ENCODE measurements around the gene DIO3.

The DIO3 gene

GRCh38 chr14:101600336-101600890, 39.1 kb downstream of the DIO3 start:
- no peak for DNase-seq

DNA sequence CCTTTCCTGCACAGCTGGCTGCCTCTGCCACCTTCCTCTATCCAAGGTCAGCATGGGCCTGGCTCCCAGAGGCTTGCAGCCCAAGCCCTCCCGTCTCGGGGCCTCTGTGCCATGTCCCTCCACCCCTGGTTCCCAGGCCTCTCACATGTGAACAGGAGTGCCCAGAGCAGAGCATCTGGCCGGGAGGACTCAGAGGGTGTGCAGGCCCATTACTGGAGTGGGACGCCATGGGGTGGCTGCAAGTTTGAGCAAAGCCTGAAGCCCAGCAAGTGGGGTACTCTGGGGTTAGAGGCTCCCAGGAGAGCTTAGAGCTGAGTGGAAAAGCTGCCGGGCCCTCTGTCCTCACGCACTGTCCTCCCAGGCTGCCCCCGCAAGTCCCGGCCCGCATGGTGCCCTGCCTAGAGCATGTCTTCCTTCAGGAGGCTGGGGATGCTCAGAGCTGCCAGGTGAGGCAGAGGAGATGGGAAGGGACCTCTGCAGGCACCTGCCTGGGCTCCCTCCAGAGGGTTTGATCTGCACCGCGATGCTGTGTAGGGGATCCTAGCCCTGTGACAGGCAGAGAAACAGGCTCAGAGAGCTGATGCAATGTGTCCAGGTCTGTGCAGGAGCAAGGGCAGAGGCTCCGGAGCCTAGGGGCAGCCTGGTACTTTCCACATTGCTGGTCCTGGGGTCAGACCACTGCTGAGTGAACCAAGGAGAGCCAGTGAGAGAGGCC, 39.8 kb downstream of the DIO3 start:
- no peak for DNase-seq

GRCh38 chr14:101601606-101602465, 40.5 kb downstream of the DIO3 start:
- no peak for DNase-seq

GRCh38 chr14:101602466-101602840, 41.2 kb downstream of the DIO3 start:
- no peak for DNase-seq

GRCh38 chr14:101603096-101603495, 41.8 kb downstream of the DIO3 start:
- no peak for DNase-seq

DNA sequence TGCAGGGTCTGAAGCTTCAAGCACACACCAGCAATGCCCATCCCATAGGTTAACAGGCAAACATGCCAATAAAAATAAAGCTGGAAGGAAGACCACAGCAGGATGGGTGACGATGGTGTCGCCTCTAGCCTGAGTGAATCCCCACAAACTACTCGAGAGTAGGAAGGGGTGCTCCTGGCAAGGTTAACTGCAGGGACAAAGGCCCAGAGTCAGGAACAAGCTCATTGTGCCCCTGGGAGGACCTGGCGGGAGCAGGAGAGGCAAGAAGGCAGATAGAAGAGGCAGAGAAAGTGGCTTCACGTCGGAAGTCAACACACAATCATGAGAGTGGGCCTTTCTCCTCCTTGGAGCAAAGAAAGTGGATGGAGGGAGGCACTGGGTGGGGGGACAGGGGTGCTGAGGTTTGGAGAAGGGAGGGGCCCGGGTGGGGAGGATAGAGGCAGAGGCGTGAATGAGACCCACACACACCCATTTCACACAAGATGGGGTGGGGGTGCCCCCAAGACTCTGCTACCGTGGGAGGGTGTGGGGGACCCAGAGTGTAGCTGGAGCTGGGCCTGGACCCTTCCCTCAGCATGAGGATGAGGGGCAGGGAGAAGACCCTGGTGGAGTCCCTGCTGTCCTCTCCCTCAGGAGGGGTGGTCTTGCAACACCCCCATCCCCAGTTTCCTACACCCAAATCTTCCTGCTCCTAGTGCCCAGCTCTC, 43.1 kb downstream of the DIO3 start:
- no peak for DNase-seq

- no peak for DNase-seq
Measured at GRCh38 chr14:101604935-101605780, 43.9 kb downstream of the DIO3 start.

- DNase-seq: no peak
Measured at GRCh38 chr14:101605836-101606235, 44.5 kb downstream of the DIO3 start.

Data from NCI-H2171 (cell line).